UCSD-AML1 (cell line): Measurements from ENCODE around the gene FAH.

ENCODE experiments used
- DNase-seq: peaks from one replicate; lab custom pipeline; 2025; ENCODE audit not compliant: unreplicated experiment; lab: John Stamatoyannopoulos, UW

Gene FAH

DNA sequence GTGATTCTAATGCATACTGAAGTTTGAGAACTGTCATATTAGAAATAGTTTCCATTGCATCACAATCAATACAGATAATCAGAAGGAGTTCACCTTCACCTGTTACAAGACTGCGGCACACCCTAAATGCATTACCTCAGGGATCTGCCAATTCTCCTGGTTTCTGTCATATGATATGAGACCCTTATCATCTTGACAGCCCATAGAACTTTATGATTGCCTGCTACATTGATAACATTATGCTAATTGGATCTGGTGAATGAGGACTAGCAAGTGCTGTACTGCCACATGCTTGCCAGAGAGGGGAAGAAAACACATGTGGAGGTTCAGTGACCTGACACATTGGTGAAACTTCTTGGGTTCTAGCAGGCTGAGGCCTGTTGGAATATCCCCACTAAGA is 41.4 kb downstream of the FAH start:
- DNase-seq: no peak

DNA sequence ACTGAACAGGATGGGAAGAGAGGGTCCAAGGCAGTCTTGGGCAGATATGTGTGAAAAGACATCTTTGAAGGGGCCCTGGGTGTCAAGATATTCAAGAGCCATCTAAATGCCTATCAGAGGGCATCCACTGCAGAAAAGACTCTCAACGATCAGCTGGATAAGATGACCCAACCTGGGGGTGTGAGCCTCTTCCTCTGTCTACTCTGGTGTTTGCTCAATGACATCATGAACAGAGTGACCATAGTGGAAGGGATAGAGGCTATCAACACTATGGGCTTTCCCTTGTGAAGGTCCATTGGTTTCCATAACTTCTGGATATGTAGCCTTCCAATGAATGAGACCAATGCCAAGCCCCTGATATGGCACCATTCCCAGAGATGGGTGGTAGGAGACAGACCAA is 42.1 kb downstream of the FAH start:
- DNase-seq: no peak

DNA sequence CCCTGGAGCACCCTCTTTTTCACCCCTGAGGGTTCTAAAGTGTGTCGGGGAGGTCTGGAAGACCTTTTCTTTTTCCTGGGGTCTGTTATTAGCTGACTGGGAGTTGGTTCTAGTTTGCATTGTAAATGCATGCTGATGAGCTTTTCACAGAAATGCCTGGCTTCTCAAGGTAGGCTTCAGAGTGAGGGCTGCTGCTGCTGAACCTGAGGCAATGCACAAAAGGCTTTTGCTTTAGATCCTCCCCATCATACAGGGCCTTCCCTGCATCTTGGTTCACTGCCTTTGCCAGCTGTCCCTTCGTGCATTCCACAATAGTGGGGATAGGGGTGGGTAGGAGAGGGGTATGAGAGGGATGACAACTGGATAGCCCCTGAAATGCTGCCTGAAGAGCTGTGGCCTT is 46.6 kb downstream of the FAH start:
- DNase-seq: no peak

DNA sequence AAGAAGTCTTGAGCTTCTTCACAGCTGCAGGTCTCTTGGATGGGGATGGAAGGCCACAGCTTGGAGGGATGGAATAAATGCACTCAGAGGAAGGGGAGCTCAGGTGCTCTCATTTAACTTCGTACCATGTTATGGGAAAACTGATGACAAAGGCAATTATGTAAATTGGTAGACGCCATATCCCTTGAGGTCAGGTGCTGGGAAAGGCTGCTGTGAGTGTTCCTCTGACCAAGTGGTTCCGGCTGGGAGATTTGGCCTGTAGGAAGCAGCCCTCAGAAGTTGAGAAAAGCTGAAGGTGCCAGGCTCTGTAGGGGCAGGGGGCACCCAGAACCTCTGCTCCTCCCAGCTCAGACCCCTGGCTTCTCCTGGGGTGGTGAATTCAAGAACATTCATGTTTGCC is 47.1 kb downstream of the FAH start:
- no peak for DNase-seq

DNA sequence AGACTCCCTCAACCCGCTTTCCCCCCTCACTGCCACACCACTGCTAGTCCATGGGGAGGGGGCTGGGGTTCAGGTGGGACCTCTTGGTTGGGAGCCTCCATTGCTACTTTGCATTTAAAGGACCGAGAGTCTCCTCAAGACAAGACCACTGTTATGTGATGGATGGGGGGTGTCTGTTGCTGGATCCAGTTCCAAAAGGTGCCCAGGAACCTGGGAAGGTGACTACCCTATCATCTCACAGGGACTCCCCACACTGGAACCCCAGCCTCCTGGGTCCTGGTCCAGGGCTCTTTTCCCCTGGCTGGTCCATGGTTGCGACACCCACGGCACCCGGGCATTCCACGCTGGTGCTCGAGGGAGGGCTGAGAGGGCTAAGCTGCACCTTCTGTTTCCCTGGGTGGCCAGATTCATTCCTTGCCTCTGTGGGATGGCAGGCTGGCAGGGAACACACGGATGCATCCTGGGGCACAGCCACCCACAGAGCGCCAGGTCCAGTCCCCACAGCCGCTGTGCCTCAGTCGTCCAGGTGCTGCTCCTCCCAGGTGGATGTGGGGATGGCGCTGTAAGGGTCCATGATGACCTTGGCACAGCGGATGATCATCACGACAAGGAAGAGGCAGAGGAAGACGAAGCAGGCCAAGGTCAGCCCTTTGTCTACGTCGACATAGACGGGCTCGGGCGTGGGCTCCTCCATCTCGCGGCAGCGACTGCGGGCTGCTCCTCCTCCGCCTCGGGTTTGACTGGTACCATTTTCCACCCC is 48.6 kb downstream of the FAH start:
- DNase-seq: no peak

DNA sequence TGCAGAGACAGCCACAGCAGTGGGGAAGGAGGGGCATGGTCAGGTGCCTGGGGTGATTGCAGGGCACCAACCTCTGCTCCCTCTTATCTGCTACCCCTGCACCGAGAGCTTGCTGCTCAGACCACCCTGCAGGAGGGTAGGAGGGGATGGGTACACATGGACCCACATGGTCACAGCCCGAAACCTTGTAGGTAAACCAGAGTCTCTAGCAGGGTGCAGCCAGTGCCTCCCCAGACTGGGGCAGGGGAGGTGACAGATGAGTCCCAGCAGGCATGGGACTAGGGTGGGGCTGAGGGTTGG is 49.2 kb downstream of the FAH start:
- no peak for DNase-seq

DNA sequence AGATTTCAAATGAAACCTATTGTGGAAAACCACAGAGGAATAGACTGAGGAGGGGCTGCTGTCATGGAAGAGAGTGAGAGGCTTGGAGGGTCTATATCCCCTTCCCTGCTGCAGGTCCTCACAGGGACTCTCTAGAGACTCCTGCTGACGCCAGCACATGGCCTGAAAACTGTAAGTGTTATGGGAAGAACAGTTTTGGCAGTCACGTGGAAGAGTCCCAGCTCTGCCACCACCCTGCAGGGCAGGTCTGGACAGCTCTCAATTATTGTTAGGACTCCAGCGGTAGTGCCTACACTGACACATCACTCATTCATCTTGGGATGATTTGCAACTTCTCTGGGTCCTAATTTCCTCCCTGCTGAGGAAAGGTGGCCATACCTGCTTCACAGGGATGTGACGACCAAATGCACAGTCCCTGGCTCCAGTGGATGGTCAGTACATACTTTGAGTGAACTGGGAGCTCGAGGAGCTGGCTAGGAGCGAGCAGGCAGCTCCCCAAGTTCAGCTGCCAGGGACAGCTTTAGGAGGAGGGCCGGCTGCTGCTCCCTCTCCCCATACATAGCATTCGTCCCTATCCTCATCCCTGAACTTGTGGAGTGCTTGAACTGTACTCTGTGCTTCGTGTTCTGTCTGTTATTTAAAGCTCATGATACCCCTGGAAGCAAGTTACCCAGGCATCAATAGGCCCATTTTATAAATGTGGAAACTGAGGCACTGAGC is 50.0 kb downstream of the FAH start:
- DNase-seq: no peak

DNA sequence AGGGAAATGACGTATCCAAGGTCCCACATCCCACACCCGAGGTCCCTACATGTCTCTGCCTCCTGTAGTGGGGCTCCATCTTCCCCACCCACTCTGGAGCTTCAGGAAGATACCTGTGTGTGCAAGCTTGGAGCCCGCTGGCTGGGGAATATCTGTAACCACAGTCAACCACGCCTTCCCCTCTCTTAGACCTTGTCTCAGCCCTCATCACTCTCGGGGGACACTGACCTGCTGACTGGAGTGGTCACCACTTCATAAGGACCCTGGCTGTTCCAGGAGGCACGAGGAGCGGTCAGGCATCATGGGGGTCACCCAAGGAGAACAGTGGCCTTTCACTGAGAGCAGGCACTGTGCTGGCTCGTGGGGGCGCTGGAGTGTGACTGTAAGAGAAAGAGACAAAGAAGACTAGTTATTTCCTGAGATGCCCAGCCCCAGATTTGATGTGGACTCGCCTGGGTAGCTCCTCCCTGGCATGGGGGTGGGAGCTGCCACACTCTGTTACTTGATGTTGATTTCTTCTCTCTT is 50.6 kb downstream of the FAH start:
- DNase-seq: no peak

DNA sequence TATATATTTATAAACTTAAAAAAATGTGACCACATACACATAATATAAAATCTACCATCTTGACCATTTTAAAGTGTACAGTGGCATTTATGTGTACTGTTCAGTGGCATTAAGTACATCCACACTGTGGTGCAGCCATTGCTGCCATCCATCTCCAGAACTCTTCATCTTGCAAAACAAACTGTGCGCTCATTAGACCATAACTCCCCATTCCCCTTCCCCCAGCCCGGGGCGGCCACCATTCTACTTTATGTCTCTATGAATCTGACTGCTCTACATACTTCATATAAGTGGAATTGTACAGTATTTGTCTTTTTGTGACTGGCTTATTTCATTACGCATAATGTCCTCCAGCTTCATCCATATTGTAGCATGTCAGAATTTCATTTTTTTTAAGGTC is 51.4 kb downstream of the FAH start:
- no peak for DNase-seq

DNA sequence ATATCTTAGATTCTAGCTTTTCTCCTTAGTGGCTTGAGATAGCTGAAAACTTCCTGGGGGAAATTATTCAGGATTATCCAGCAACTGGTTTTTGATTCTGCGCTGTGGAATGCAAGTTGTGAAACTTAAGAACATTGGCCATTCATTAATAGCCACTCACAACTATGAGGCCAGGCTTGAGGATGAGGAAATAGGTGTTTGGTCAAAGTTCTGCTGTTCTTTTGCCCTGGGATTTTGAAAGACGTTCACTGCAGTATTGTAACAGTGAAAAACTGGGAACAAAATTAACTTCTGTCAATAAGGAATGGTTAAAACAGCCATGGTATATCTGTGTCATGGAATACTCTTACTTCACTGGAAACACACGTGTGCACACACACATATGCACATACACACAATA is 55.1 kb downstream of the FAH start:
- no peak for DNase-seq

GRCh38 chr15:80208758-80209734 is 56.2 kb downstream of the FAH start:
- no peak for DNase-seq

DNA sequence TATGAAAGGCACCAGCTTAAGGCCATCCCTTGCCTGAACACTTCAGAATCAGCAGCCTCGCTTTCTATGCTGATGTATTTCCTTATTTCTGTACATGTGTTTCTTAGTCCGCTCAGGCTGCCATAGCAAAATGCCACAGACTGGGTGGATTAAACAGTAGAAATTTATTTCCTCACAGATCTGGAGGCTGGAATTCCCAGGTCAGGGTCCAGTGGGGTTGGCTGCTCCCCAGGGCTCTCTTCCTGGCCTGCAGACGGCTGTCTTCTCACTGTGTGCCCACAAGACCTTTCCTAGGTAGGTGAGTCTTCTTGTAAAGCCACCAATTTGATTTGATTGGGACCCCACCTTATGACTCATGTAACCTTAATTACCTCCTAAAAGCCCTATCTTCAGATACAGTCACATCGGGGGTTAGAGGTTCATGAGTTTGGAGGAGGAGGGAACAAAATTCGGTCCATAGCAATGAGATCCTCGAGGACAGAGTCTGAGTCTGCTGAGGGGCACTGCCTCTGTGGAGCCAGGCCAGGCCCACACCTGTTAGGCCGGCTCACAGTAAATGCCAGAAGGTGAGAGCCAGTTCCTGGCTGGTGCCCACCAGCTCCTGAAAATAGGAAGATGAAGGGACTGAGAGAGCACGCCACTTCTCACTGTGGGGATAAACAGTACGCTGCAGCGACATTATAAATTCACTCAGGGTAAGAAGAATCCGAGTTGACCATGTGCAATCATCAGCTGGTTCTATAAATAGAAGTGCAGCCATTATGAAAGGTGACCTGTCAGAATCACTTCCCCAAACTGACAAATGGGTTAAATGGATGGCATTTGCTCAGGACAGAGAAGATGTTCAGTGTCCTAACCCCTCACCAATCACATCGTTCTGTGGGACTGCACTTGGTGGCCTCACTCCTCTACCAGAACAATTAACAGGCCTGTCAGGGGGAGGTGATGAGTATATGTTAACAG is 58.1 kb downstream of the FAH start:
- DNase-seq: no peak

DNA sequence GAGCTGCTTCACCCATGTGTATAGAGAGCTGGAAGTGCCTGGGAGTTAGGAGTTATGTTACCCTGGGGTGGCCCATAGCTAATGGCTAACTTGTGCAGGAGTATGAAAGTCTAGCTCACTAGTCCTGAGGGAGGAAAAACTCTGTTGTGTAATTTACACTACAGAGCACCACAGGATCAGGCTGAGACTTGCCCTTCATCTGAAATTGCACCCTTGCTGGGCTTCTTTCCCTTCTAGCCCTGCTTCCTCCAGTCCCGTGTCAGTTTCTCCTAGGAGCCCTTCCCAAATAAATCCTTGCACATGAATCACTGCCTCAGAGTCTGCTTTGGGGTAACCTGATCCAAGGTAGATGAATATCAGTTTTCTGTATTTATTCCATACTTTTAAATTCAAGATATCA is 59.2 kb downstream of the FAH start:
- DNase-seq: no peak

- no peak for DNase-seq
Measured at GRCh38 chr15:80214910-80215309, 62.1 kb downstream of the FAH start.

DNA sequence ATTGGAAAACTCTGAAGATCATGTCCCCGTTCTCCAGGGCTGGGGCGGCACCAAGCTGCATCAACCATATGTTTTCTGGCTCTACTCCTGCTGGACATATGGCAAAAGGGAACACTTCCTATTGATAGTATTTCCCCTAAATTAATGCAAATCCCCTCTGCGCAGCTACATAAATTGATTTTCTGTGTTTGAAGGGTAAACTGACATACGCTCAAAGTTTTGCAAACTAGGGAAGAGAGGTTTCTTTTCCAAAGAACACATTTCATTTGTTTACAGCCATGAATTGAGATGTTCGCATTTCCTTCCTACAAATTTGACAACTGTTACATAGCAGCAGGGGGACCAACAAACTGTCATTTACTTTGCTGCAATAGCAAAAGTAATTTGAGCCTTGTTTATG is 63.3 kb downstream of the FAH start:
- DNase-seq: no peak

- DNase-seq: no peak
Measured at GRCh38 chr15:80216911-80217310, 64.1 kb downstream of the FAH start.

DNA sequence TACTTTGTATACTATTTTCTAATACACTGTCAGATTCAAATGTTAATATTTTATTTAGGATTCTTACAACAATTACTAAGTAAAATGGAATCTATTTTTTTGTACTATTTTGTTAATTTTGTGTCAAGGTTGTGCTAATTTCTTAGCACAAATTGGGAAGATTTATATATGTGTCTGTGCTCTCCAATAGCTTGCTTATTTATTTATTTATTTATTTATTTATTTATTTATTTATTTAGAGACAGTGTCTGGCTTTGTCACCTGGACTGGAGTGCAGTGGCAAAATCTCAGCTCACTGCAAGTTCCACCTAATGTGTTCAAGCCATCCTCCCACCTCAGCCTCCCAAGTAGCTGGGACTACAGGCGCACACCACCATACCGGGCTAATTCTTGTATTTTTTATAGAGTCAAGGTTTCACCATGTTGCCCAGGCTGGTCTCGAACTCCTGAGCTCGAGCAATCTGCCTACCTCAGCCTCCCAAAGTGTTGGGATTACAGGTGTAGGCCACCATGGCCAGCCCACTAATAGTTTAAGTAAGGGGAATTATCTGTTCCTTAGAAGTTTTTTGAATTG is 64.6 kb downstream of the FAH start:
- no peak for DNase-seq

DNA sequence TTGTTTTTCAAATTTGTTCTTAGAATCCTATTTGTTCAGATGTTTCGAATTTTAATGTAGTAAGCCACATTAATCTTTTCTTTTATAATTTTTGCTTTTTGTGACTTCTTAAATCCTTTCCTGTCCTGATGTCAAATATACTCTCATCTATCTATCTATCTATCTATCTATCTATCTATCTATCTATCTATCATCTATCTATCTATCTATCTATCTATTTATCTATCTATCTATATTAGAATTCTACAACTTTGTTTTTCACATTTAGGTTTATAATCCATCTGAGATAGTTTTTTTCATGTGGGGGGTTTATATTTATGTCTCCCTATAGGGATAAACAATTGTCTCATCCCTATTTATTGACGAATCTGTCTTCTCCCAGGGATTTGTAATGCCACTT is 67.2 kb downstream of the FAH start:
- no peak for DNase-seq

GRCh38 chr15:80228959-80229610 is 76.3 kb downstream of the FAH start:
- no peak for DNase-seq

DNA sequence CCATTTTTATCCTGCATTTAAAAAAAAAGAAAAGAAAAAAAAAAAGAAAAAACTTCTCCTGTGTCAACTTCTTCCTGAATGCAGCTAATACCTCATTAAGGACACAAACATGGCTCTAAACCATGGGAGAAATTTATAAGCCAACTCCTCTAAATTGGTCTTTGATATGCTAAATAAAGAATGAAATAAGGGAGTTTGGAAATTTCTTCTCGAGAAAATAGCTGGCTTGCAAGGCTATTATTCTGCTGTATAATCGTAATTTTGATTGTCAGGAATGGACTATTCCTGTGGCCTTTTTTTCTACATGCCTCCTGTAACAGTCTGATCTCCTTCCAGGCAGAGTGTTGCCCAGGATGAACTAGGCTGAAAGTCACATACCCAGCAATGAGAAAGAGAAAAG is 78.6 kb downstream of the FAH start:
- no peak for DNase-seq
